Smooth muscle cell (in vitro differentiated cells): Measurements from ENCODE around the gene TSPAN9. TPM values are rescaled to one million over a fixed set of nuclear protein-coding genes. Genes with fewer than 3 reads are reported as not detected.

ENCODE experiments used
- DNase-seq: peaks from one replicate; lab custom pipeline; 2025; ENCODE audit not compliant: unreplicated experiment; lab: John Stamatoyannopoulos, UW
- H2AFZ ChIP-seq: fragments of 200-600 bp; sonication (generic); 2 replicates; pipeline ENCODE4 v1.6.0; 2016; ENCODE audit warnings: antibody characterized with exemption, low read depth, mild to moderate bottlenecking
- H3F3A ChIP-seq: fragments of 200-600 bp; sonication (generic); 2 replicates; pipeline ENCODE4 v1.6.0; 2017; ENCODE audit warnings: antibody characterized with exemption, low read depth
- H3K27ac ChIP-seq: fragments of 200-600 bp; sonication (generic); 2 replicates; pipeline ENCODE4 v1.5.1; 2016; ENCODE audit warnings: low read depth, mild to moderate bottlenecking
- H3K27me3 ChIP-seq: fragments of 200-600 bp; sonication (generic); 2 replicates; pipeline ENCODE4 v1.6.1; 2016; ENCODE audit warnings: low read depth, mild to moderate bottlenecking
- H3K36me3 ChIP-seq: fragments of 200-600 bp; sonication (generic); 2 replicates; pipeline ENCODE4 v1.5.1; 2016; ENCODE audit warnings: low read depth
- H3K4me1 ChIP-seq: fragments of 200-600 bp; sonication (generic); 2 replicates; pipeline ENCODE4 v1.5.1; 2016; ENCODE audit warnings: low read depth
- H3K4me2 ChIP-seq: fragments of 200-600 bp; sonication (generic); 2 replicates; pipeline ENCODE4 v1.6.0; 2016; ENCODE audit warnings: mild to moderate bottlenecking
- H3K4me3 ChIP-seq: fragments of 200-600 bp; sonication (generic); 2 replicates; pipeline ENCODE4 v1.5.1; 2016; ENCODE audit warnings: mild to moderate bottlenecking
- H3K79me2 ChIP-seq: fragments of 200-600 bp; sonication (generic); 2 replicates; pipeline ENCODE4 v1.6.0; 2016; ENCODE audit warnings: low read depth, mild to moderate bottlenecking
- H3K9ac ChIP-seq: fragments of 200-600 bp; sonication (generic); 2 replicates; pipeline ENCODE4 v1.6.0; 2016; ENCODE audit warnings: low read depth
- H3K9me3 ChIP-seq: fragments of 200-600 bp; sonication (generic); replicated peaks from 2 replicates; pipeline ENCODE4 v1.5.1; 2016; ENCODE audit warnings: low read depth
- H4K20me1 ChIP-seq: fragments of 200-600 bp; sonication (generic); 2 replicates; pipeline ENCODE4 v1.6.0; 2016; ENCODE audit warnings: low read depth
- WGBS: methylation state at CpG from one replicate; pipeline ENCODE4 v1.1.7; 2016; ENCODE audit warnings: low lambda C conversion rate; 5-methylcytosine and 5-hydroxymethylcytosine counted together
- polyA plus RNA-seq: library from polyadenylated mRNA; unstranded; fragments of >200 nt; fragmentation: Nextera tagmentation; extraction: Ambion mirVana; gene quantifications from 2 replicates; pipeline ENCODE4 v1.2.1, GENCODE V29; 2016
- total RNA-seq: library from RNA; depleted of rRNA; stranded (reverse); fragments of >200 nt; gene quantifications from 2 replicates; pipeline ENCODE4 v1.2.3, GENCODE V29; 2014
- TF ChIP-seq, protein P1 (sequence below): fragments of 200-600 bp; sonication (generic); IDR thresholded peaks from 2 replicates; pipeline ENCODE4 v1.5.1; 2017; ENCODE audit warnings: borderline replicate concordance, mild to moderate bottlenecking, antibody characterized with exemption; ENCODE audit not compliant: insufficient read depth, poor library complexity, severe bottlenecking

The TSPAN9 gene
- total and polyA plus RNA-seq, 2 experiments from 2014 or later: 17.7 to 29.8 TPM

DNA sequence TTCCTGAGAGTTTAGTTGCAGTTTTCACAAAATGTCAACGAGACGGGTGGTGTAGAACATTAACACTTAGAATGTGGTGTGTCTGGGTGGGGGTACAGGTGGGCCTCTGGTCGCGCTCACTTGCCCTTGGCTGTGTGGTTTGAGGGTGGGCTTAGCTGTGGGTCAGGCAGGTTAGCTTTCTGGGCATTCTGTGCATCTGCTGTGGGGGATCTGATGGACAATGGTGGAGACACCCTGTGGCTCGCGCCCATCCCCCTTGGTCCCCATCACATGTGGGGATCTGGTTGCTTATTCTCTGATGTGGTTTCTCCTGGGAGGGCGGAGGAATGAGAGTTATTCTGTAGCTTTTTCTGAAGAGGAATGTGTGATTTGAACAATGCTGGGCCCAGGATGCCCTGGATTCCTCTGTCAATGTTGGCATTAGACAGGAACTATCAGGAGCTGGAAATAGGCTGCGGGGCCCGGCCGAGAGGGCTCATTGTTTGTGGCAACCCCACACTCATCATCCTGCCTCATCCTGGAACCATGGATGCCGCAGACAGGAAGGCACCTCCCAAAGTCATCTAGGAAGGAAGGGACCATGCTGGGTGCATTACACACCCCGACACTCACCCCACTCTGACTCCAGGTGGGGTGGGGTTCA lies 101.6 kb downstream of the TSPAN9 start:
- Histone ChIP-seq H4K20me1 (peaks cover 78% of the 10 kb centered on the region), H3K79me2 (no peaks in the 10 kb centered on the region), H3K27me3 (no peaks in the 10 kb centered on the region), H3K9me3 (no peaks in the 10 kb centered on the region), H2AFZ (no peak overlapping the region), H3K9ac (no peak overlapping the region), H3K27ac (no peak overlapping the region), H3F3A (no peaks in the 10 kb centered on the region), H3K36me3 (no peaks in the 10 kb centered on the region), H3K4me2 (no peak overlapping the region), H3K4me3 (no peak overlapping the region), H3K4me1 (no peaks in the 10 kb centered on the region)
- DNase-seq: no peak
- TF ChIP-seq, protein P1, sequence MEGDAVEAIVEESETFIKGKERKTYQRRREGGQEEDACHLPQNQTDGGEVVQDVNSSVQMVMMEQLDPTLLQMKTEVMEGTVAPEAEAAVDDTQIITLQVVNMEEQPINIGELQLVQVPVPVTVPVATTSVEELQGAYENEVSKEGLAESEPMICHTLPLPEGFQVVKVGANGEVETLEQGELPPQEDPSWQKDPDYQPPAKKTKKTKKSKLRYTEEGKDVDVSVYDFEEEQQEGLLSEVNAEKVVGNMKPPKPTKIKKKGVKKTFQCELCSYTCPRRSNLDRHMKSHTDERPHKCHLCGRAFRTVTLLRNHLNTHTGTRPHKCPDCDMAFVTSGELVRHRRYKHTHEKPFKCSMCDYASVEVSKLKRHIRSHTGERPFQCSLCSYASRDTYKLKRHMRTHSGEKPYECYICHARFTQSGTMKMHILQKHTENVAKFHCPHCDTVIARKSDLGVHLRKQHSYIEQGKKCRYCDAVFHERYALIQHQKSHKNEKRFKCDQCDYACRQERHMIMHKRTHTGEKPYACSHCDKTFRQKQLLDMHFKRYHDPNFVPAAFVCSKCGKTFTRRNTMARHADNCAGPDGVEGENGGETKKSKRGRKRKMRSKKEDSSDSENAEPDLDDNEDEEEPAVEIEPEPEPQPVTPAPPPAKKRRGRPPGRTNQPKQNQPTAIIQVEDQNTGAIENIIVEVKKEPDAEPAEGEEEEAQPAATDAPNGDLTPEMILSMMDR: no peak
- 89% methylated on average over 12 of the region's 12 CpGs for WGBS

DNA sequence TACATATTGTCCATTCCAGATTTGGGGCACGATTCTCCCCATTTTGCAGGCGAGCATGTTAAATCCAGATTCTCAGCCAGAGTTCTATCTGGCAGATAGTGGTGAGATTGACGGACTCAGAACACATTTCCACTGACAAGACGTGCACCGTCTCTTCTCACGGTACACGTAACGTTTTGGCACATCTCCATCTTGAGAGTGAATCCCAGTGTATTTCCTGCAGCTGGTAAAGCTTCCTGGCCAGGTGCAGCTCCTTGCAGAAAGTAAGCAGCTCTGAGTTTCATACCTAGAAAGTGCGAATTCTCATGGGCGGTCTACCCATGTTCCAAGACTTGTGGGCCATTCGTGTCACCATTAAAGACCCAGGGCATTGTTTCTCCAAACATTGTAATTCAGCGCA lies 102.6 kb downstream of the TSPAN9 start:
- Histone ChIP-seq H3K9ac (no peak overlapping the region), H3K36me3 (no peaks in the 10 kb centered on the region), H3K4me3 (no peak overlapping the region), H4K20me1 (peaks cover 84% of the 10 kb centered on the region), H2AFZ (no peak overlapping the region), H3K27ac (no peak overlapping the region), H3K4me1 (peaks cover 4% of the 10 kb centered on the region), H3K27me3 (no peaks in the 10 kb centered on the region), H3K79me2 (no peaks in the 10 kb centered on the region), H3F3A (no peaks in the 10 kb centered on the region), H3K4me2 (no peak overlapping the region), H3K9me3 (no peaks in the 10 kb centered on the region)
- 98% methylated on average over 12 of the region's 12 CpGs for WGBS
- TF ChIP-seq, protein P1: no peak
- DNase-seq: no peak

DNA sequence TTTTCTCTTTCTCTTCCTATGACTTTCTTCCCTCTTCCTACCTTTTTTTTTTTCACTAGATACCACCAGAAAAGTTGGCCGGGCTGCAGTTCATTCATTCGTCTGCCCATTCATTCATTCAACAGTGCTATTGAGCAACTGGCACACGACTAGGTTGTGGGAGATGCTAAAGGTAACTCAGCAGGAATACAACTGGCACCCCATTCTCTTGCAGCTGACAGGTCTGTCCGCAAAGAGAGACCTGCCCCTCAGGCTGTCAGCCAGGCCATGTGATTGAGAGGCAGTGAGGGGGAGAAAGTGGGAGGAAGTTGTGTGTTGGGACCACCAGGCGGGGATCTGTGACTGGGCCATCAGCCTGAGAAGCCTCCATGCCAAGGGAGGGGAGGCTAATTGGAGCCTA lies 105.2 kb downstream of the TSPAN9 start:
- Histone ChIP-seq H3K4me1 (peaks cover 13% of the 10 kb centered on the region), H2AFZ (no peak overlapping the region), H3K36me3 (no peaks in the 10 kb centered on the region), H3K4me3 (no peak overlapping the region), H3F3A (no peaks in the 10 kb centered on the region), H3K4me2 (no peak overlapping the region), H3K27ac (no peak overlapping the region), H3K27me3 (no peaks in the 10 kb centered on the region), H4K20me1 (peaks cover 86% of the 10 kb centered on the region), H3K79me2 (no peaks in the 10 kb centered on the region), H3K9me3 (no peaks in the 10 kb centered on the region), H3K9ac (no peak overlapping the region)
- 95% methylated on average over 5 of the region's 5 CpGs for WGBS
- TF ChIP-seq, protein P1: no peak
- no peak for DNase-seq

DNA sequence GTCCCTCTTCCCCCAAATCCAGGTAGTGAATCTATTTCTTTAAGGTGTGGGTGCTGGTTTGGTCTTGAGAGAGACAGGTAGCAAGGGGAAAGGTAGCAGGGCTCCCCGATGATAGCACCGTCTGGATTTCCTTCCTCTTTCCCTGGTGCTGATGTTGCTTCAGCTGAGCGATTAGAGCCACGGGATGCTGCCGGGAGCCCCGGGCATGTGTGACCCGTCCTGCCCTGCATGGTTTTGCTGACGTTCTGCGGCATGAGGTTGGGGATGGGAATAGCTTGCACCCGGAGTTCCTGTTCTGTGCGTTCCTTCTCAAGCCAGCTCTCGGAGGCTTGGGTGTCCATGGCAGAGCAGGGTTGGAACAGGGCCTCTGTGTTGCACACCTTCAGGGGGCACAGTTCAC lies 107.3 kb downstream of the TSPAN9 start:
- TF ChIP-seq, protein P1: no peak
- H4K20me1 ChIP-seq: peaks cover 86% of the 10 kb centered on the region
- H2AFZ ChIP-seq: no peak overlapping the region
- WGBS: 91% methylated on average over 12 of the region's 12 CpGs
- peaks cover 13% of the 10 kb centered on the region for H3K4me1 ChIP-seq
- H3K4me2 ChIP-seq: no peak overlapping the region
- H3K9me3 ChIP-seq: no peaks in the 10 kb centered on the region
- no peak overlapping the region for H3K9ac ChIP-seq
- no peak for DNase-seq
- no peak overlapping the region for H3K4me3 ChIP-seq
- no peaks in the 10 kb centered on the region for H3K79me2 ChIP-seq
- H3K27ac ChIP-seq: no peak overlapping the region
- no peaks in the 10 kb centered on the region for H3K27me3 ChIP-seq
- H3F3A ChIP-seq: no peaks in the 10 kb centered on the region
- no peaks in the 10 kb centered on the region for H3K36me3 ChIP-seq
